ENCODE measurements around the gene KIAA0930. TPM values are rescaled to one million over a fixed set of nuclear protein-coding genes. Genes with fewer than 3 reads are reported as not detected.

KIAA0930 gene
- total RNA-seq, 1 experiment from 2014 or later: 61.9 TPM

DNA sequence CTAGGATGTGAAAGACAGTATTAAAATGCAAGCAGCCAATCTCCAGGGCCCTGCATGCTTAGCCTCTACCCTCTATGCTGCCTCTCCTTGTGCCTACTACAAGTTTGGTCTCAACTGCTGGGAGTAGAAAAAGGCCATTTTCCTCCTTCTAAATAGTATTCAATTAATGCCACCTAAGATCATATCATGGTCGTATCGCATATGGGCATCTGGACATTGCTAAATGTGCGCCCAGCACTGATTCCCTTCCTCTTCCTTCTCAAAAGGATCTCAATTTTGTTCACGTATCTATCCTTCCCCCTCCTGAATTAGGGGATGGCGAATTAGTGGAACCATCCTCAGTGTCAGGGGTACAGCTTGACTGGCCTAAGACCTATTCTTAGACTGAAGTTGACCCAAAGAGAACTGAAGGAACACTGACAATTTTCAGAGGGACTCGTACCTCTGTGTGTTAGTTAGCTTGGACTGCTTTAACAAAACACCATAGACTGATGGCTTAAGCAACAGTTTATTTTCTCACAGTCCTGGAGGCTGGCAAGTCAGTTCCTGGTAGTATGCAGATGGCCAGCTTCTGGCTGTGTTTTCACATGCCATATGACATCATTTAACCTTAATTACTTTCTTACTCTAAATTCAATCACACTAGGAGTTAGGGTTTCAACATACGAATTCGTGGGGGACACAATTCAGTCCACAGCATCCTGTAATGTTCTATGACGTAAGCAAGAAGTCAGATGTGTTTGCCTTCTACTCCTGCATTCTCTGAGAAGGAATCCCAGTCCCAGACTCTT lies 85.4 kb downstream of the KIAA0930 start:
- ChIA-PET CTCF (interaction anchor here (0.7 kb wide), 1 partner anchor 10 kb away, joined by 3 read pairs; no protein-coding TSS in a partner anchor), POLR2A (no interaction called here)
- H3K4me3 Mint-ChIP-seq (ENCODE audit: unreplicated experiment): no peak overlapping the region
- peak overlapping the region; percentile 55 for H3K27ac Mint-ChIP-seq (ENCODE audit: low read depth, unreplicated experiment)
- peaks cover 81% of the 10 kb centered on the region for H3K36me3 Mint-ChIP-seq (ENCODE audit: insufficient read depth, unreplicated experiment)
- peaks cover 49% of the 10 kb centered on the region for H3K4me1 Mint-ChIP-seq (ENCODE audit: insufficient read depth, unreplicated experiment)
- intact Hi-C loops (cut with micrococcal nuclease): no loop called here
- no peaks in the 10 kb centered on the region for H3K27me3 Mint-ChIP-seq (ENCODE audit: insufficient read depth, unreplicated experiment)
- TF ChIP-seq, protein P1, sequence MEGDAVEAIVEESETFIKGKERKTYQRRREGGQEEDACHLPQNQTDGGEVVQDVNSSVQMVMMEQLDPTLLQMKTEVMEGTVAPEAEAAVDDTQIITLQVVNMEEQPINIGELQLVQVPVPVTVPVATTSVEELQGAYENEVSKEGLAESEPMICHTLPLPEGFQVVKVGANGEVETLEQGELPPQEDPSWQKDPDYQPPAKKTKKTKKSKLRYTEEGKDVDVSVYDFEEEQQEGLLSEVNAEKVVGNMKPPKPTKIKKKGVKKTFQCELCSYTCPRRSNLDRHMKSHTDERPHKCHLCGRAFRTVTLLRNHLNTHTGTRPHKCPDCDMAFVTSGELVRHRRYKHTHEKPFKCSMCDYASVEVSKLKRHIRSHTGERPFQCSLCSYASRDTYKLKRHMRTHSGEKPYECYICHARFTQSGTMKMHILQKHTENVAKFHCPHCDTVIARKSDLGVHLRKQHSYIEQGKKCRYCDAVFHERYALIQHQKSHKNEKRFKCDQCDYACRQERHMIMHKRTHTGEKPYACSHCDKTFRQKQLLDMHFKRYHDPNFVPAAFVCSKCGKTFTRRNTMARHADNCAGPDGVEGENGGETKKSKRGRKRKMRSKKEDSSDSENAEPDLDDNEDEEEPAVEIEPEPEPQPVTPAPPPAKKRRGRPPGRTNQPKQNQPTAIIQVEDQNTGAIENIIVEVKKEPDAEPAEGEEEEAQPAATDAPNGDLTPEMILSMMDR (IDR thresholded peaks at IDR 0.05; ENCODE audit: unreplicated experiment): no peak
- no peaks in the 10 kb centered on the region for H3K9me3 Mint-ChIP-seq (ENCODE audit: unreplicated experiment)
- no TSS peak for BruUV-seq (replicated peaks)
- DNase-seq (ENCODE audit: unreplicated experiment): no peak

DNA sequence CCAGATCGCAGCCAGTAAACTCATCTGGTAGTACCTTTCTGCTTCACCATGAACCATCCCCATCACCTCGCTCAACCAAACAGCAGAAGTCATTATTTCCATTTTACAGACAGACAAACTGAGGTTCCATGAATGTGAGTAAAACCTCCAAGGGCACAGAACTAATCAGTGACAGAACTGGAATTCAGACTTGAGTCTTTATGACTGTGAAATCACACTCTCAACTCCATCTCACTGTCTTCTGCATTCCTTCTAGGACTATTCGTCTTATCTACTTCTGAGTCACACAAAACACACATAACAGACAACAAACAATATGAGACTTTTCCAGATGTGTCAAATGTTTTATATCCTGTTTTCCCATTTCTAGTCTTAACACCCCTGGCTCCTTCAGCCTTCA lies 86.3 kb downstream of the KIAA0930 start:
- H3K36me3 Mint-ChIP-seq (ENCODE audit: insufficient read depth, unreplicated experiment): peaks cover 79% of the 10 kb centered on the region
- TF ChIP-seq, protein P1 (IDR thresholded peaks at IDR 0.05; ENCODE audit: unreplicated experiment): no peak
- H3K27me3 Mint-ChIP-seq (ENCODE audit: insufficient read depth, unreplicated experiment): no peaks in the 10 kb centered on the region
- H3K9me3 Mint-ChIP-seq (ENCODE audit: unreplicated experiment): no peaks in the 10 kb centered on the region
- CTCF ChIA-PET: no interaction called here
- DNase-seq (ENCODE audit: unreplicated experiment): no peak
- no TSS peak for BruUV-seq (replicated peaks)
- intact Hi-C loops (cut with micrococcal nuclease): no loop called here
- H3K4me3 Mint-ChIP-seq (ENCODE audit: unreplicated experiment): no peak overlapping the region
- H3K4me1 Mint-ChIP-seq (ENCODE audit: insufficient read depth, unreplicated experiment): peaks cover 44% of the 10 kb centered on the region
- peak overlapping the region; percentile 55 for H3K27ac Mint-ChIP-seq (ENCODE audit: low read depth, unreplicated experiment)
- POLR2A ChIA-PET: interaction anchor here (0.7 kb wide), 1 partner anchor 9 kb away, joined by 3 read pairs; the partner anchor contains the start of gene NUP50

DNA sequence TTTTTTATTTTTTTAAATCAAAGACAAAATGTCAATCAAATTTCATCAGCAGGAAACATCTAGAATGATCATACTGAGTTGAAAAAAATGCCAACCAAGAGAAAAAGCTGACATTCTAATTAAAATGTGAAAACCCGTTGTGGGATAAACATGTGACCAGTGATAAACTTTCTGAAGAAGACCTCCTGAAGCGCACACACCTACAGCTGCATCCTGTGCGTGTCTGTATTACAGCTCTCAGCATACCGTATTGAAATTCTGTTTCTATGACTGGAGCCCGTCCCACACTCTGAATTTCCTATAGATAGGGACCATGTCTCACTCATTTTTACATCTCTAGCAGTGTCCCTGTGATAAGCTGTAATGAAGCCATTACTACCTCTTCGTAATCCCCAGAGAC lies 89.2 kb downstream of the KIAA0930 start:
- no peaks in the 10 kb centered on the region for H3K27me3 Mint-ChIP-seq (ENCODE audit: insufficient read depth, unreplicated experiment)
- intact Hi-C loops (cut with micrococcal nuclease): no loop called here
- TF ChIP-seq, protein P1 (IDR thresholded peaks at IDR 0.05; ENCODE audit: unreplicated experiment): no peak
- no peak overlapping the region for H3K4me3 Mint-ChIP-seq (ENCODE audit: unreplicated experiment)
- H3K27ac Mint-ChIP-seq (ENCODE audit: low read depth, unreplicated experiment): peak overlapping the region; percentile 71
- ChIA-PET POLR2A (interaction anchor here (2.5 kb wide), 1 partner anchor 14 kb away, joined by 6 read pairs; no protein-coding TSS in a partner anchor), CTCF (no interaction called here)
- BruUV-seq (replicated peaks): no TSS peak
- no peak for DNase-seq (ENCODE audit: unreplicated experiment)
- peaks cover 23% of the 10 kb centered on the region for H3K4me1 Mint-ChIP-seq (ENCODE audit: insufficient read depth, unreplicated experiment)
- no peaks in the 10 kb centered on the region for H3K9me3 Mint-ChIP-seq (ENCODE audit: unreplicated experiment)
- H3K36me3 Mint-ChIP-seq (ENCODE audit: insufficient read depth, unreplicated experiment): peaks cover 68% of the 10 kb centered on the region

DNA sequence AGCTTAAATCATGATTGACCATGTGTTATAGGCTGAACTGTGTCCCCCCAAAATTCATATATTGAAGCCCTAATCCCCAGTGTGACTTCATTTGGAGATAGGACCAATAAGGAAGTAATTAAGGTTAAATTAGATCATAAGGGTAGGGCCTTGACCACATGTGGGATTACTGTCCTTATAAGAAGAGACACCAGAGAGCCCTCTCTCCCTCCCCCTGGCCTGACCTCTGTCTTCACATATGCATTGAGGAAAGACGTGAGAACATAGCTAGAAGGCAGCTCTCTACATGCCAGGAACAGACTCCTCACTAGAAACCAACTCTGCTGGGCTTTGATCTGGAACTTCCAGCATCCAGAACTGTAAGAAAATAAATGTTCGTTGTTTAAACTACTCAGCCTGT lies 90.6 kb downstream of the KIAA0930 start:
- DNase-seq (ENCODE audit: unreplicated experiment): no peak
- Mint-ChIP-seq H3K27me3 (ENCODE audit: insufficient read depth, unreplicated experiment) (no peaks in the 10 kb centered on the region), H3K4me1 (ENCODE audit: insufficient read depth, unreplicated experiment) (peaks cover 20% of the 10 kb centered on the region), H3K36me3 (ENCODE audit: insufficient read depth, unreplicated experiment) (peaks cover 56% of the 10 kb centered on the region), H3K27ac (ENCODE audit: low read depth, unreplicated experiment) (peak overlapping the region; percentile 54), H3K9me3 (ENCODE audit: unreplicated experiment) (no peaks in the 10 kb centered on the region), H3K4me3 (ENCODE audit: unreplicated experiment) (no peak overlapping the region)
- TF ChIP-seq, protein P1 (IDR thresholded peaks at IDR 0.05; ENCODE audit: unreplicated experiment): no peak
- BruUV-seq (replicated peaks): no TSS peak
- CTCF ChIA-PET: interaction anchor here (0.6 to 1.3 kb wide), 4 partner anchors 9 to 92 kb away, joined by 3 to 5 read pairs (median 4); no protein-coding TSS in a partner anchor
- intact Hi-C loops (cut with micrococcal nuclease): no loop called here
- POLR2A ChIA-PET: interaction anchor here (0.8 to 2.4 kb wide), 5 partner anchors 8 to 15 kb away, joined by 3 to 7 read pairs (median 4); partner anchors contain the start of gene NUP50
